ENCODE measurements around the gene LYST. TPM values are rescaled to one million over a fixed set of nuclear protein-coding genes. Genes with fewer than 3 reads are reported as not detected.

Gene LYST
- total RNA-seq, 1 donor from 2014 or later, result 24.5 TPM

GRCh38 chr1:235714205-235714897 is 152.4 kb downstream of the LYST start:
- Histone ChIP-seq H3K4me1 (ENCODE audit: control insufficient read depth in 3 of 3, insufficient read depth in 3 of 3, low read length in 3 of 3) (no peaks in the 10 kb centered on the region), H3K27me3 (ENCODE audit: control insufficient read depth in 3 of 3, insufficient read depth in 3 of 3, low read length in 3 of 3) (no peaks in the 10 kb centered on the region), H3K9me3 (ENCODE audit: control insufficient read depth in 3 of 3, low read length in 3 of 3) (no peaks in the 10 kb centered on the region), H3K4me3 (ENCODE audit: low read length in 3 of 3) (no peak overlapping the region), H3K27ac (ENCODE audit: low read depth, low read length) (no peak overlapping the region), H3K9ac (ENCODE audit: low read depth in 1 of 3, low read length in 3 of 3) (no peak overlapping the region), H3K36me3 (ENCODE audit: control insufficient read depth in 3 of 3, insufficient read depth in 3 of 3, low read length in 3 of 3) (peaks cover 6 to 23% (median 7%) of the 10 kb centered on the region in 3 donors)

GRCh38 chr1:235712812-235713211 is 153.9 kb downstream of the LYST start:
- H3K27ac ChIP-seq (ENCODE audit: low read depth, low read length), result no peak overlapping the region
- no peaks in the 10 kb centered on the region for H3K4me1 ChIP-seq (ENCODE audit: control insufficient read depth in 3 of 3, insufficient read depth in 3 of 3, low read length in 3 of 3)
- H3K36me3 ChIP-seq (ENCODE audit: control insufficient read depth in 3 of 3, insufficient read depth in 3 of 3, low read length in 3 of 3), result peaks cover 12 to 32% (median 18%) of the 10 kb centered on the region in 3 donors
- H3K9me3 ChIP-seq (ENCODE audit: control insufficient read depth in 3 of 3, low read length in 3 of 3), result no peaks in the 10 kb centered on the region
- no peaks in the 10 kb centered on the region for H3K27me3 ChIP-seq (ENCODE audit: control insufficient read depth in 3 of 3, insufficient read depth in 3 of 3, low read length in 3 of 3)
- H3K4me3 ChIP-seq (ENCODE audit: low read length in 3 of 3), result no peak overlapping the region
- H3K9ac ChIP-seq (ENCODE audit: low read depth in 1 of 3, low read length in 3 of 3), result no peak overlapping the region

GRCh38 chr1:235710687-235711086 is 156.0 kb downstream of the LYST start:
- Histone ChIP-seq H3K27ac (ENCODE audit: low read depth, low read length) (no peak overlapping the region), H3K9ac (ENCODE audit: low read depth in 1 of 3, low read length in 3 of 3) (no peak overlapping the region), H3K4me1 (ENCODE audit: control insufficient read depth in 3 of 3, insufficient read depth in 3 of 3, low read length in 3 of 3) (no peaks in the 10 kb centered on the region), H3K36me3 (ENCODE audit: control insufficient read depth in 3 of 3, insufficient read depth in 3 of 3, low read length in 3 of 3) (peaks cover 12 to 29% (median 18%) of the 10 kb centered on the region in 3 donors), H3K27me3 (ENCODE audit: control insufficient read depth in 3 of 3, insufficient read depth in 3 of 3, low read length in 3 of 3) (no peaks in the 10 kb centered on the region), H3K4me3 (ENCODE audit: low read length in 3 of 3) (no peak overlapping the region), H3K9me3 (ENCODE audit: control insufficient read depth in 3 of 3, low read length in 3 of 3) (no peaks in the 10 kb centered on the region)

- Histone ChIP-seq H3K36me3 (ENCODE audit: control insufficient read depth in 3 of 3, insufficient read depth in 3 of 3, low read length in 3 of 3) (peaks cover 7 to 23% (median 18%) of the 10 kb centered on the region in 3 donors), H3K9ac (ENCODE audit: low read depth in 1 of 3, low read length in 3 of 3) (no peak overlapping the region), H3K4me1 (ENCODE audit: control insufficient read depth in 3 of 3, insufficient read depth in 3 of 3, low read length in 3 of 3) (no peaks in the 10 kb centered on the region), H3K27me3 (ENCODE audit: control insufficient read depth in 3 of 3, insufficient read depth in 3 of 3, low read length in 3 of 3) (no peaks in the 10 kb centered on the region), H3K9me3 (ENCODE audit: control insufficient read depth in 3 of 3, low read length in 3 of 3) (no peaks in the 10 kb centered on the region), H3K27ac (ENCODE audit: low read depth, low read length) (no peak overlapping the region), H3K4me3 (ENCODE audit: low read length in 3 of 3) (no peak overlapping the region)
These were observed 157.7 kb downstream of the LYST start for GRCh38 chr1:235709018-235709417.

GRCh38 chr1:235708390-235708962 is 158.2 kb downstream of the LYST start:
- Histone ChIP-seq H3K4me3 (ENCODE audit: low read length in 3 of 3) (no peak overlapping the region), H3K9me3 (ENCODE audit: control insufficient read depth in 3 of 3, low read length in 3 of 3) (no peaks in the 10 kb centered on the region), H3K4me1 (ENCODE audit: control insufficient read depth in 3 of 3, insufficient read depth in 3 of 3, low read length in 3 of 3) (no peaks in the 10 kb centered on the region), H3K27ac (ENCODE audit: low read depth, low read length) (no peak overlapping the region), H3K9ac (ENCODE audit: low read depth in 1 of 3, low read length in 3 of 3) (no peak overlapping the region), H3K36me3 (ENCODE audit: control insufficient read depth in 3 of 3, insufficient read depth in 3 of 3, low read length in 3 of 3) (peaks cover 6 to 25% (median 18%) of the 10 kb centered on the region in 3 donors), H3K27me3 (ENCODE audit: control insufficient read depth in 3 of 3, insufficient read depth in 3 of 3, low read length in 3 of 3) (no peaks in the 10 kb centered on the region)

GRCh38 chr1:235703506-235703905 is 163.2 kb downstream of the LYST start:
- no peaks in the 10 kb centered on the region for H3K9me3 ChIP-seq (ENCODE audit: control insufficient read depth in 3 of 3, low read length in 3 of 3)
- no peaks in the 10 kb centered on the region for H3K27me3 ChIP-seq (ENCODE audit: control insufficient read depth in 3 of 3, insufficient read depth in 3 of 3, low read length in 3 of 3)
- no peak overlapping the region for H3K9ac ChIP-seq (ENCODE audit: low read depth in 1 of 3, low read length in 3 of 3)
- H3K27ac ChIP-seq (ENCODE audit: low read depth, low read length), result no peak overlapping the region
- H3K4me1 ChIP-seq (ENCODE audit: control insufficient read depth in 3 of 3, insufficient read depth in 3 of 3, low read length in 3 of 3), result no peaks in the 10 kb centered on the region
- no peak overlapping the region for H3K4me3 ChIP-seq (ENCODE audit: low read length in 3 of 3)
- peaks cover 3 to 28% (median 9%) of the 10 kb centered on the region in 3 donors for H3K36me3 ChIP-seq (ENCODE audit: control insufficient read depth in 3 of 3, insufficient read depth in 3 of 3, low read length in 3 of 3)

- no peak overlapping the region for H3K27ac ChIP-seq (ENCODE audit: low read depth, low read length)
- H3K27me3 ChIP-seq (ENCODE audit: control insufficient read depth in 3 of 3, insufficient read depth in 3 of 3, low read length in 3 of 3), result no peaks in the 10 kb centered on the region
- H3K4me1 ChIP-seq (ENCODE audit: control insufficient read depth in 3 of 3, insufficient read depth in 3 of 3, low read length in 3 of 3), result no peaks in the 10 kb centered on the region
- no peaks in the 10 kb centered on the region for H3K9me3 ChIP-seq (ENCODE audit: control insufficient read depth in 3 of 3, low read length in 3 of 3)
- H3K36me3 ChIP-seq (ENCODE audit: control insufficient read depth in 3 of 3, insufficient read depth in 3 of 3, low read length in 3 of 3), result peaks cover 0 to 22% (median 6%) of the 10 kb centered on the region in 3 donors
- no peak overlapping the region for H3K9ac ChIP-seq (ENCODE audit: low read depth in 1 of 3, low read length in 3 of 3)
- H3K4me3 ChIP-seq (ENCODE audit: low read length in 3 of 3), result no peak overlapping the region
These were observed 164.3 kb downstream of the LYST start for GRCh38 chr1:235702412-235702811.

GRCh38 chr1:235697508-235697907 is 169.2 kb downstream of the LYST start:
- no peak overlapping the region for H3K4me3 ChIP-seq (ENCODE audit: low read length in 3 of 3)
- no peaks in the 10 kb centered on the region for H3K27me3 ChIP-seq (ENCODE audit: control insufficient read depth in 3 of 3, insufficient read depth in 3 of 3, low read length in 3 of 3)
- H3K27ac ChIP-seq (ENCODE audit: low read depth, low read length), result no peak overlapping the region
- no peaks in the 10 kb centered on the region for H3K9me3 ChIP-seq (ENCODE audit: control insufficient read depth in 3 of 3, low read length in 3 of 3)
- H3K36me3 ChIP-seq (ENCODE audit: control insufficient read depth in 3 of 3, insufficient read depth in 3 of 3, low read length in 3 of 3), result peaks cover 6 to 35% (median 29%) of the 10 kb centered on the region in 3 donors
- no peaks in the 10 kb centered on the region for H3K4me1 ChIP-seq (ENCODE audit: control insufficient read depth in 3 of 3, insufficient read depth in 3 of 3, low read length in 3 of 3)
- H3K9ac ChIP-seq (ENCODE audit: low read depth in 1 of 3, low read length in 3 of 3), result no peak overlapping the region

GRCh38 chr1:235689356-235689755 is 177.3 kb downstream of the LYST start:
- Histone ChIP-seq H3K36me3 (ENCODE audit: control insufficient read depth in 3 of 3, insufficient read depth in 3 of 3, low read length in 3 of 3) (peaks cover 3 to 24% (median 13%) of the 10 kb centered on the region in 3 donors), H3K9me3 (ENCODE audit: control insufficient read depth in 3 of 3, low read length in 3 of 3) (no peaks in the 10 kb centered on the region), H3K9ac (ENCODE audit: low read depth in 1 of 3, low read length in 3 of 3) (no peak overlapping the region), H3K4me1 (ENCODE audit: control insufficient read depth in 3 of 3, insufficient read depth in 3 of 3, low read length in 3 of 3) (no peaks in the 10 kb centered on the region), H3K27ac (ENCODE audit: low read depth, low read length) (no peak overlapping the region), H3K27me3 (ENCODE audit: control insufficient read depth in 3 of 3, insufficient read depth in 3 of 3, low read length in 3 of 3) (no peaks in the 10 kb centered on the region), H3K4me3 (ENCODE audit: low read length in 3 of 3) (no peak overlapping the region)

- H3K4me1 ChIP-seq (ENCODE audit: control insufficient read depth in 3 of 3, insufficient read depth in 3 of 3, low read length in 3 of 3), result no peaks in the 10 kb centered on the region
- no peaks in the 10 kb centered on the region for H3K27me3 ChIP-seq (ENCODE audit: control insufficient read depth in 3 of 3, insufficient read depth in 3 of 3, low read length in 3 of 3)
- H3K36me3 ChIP-seq (ENCODE audit: control insufficient read depth in 3 of 3, insufficient read depth in 3 of 3, low read length in 3 of 3), result peaks cover 3 to 22% (median 10%) of the 10 kb centered on the region in 3 donors
- H3K9ac ChIP-seq (ENCODE audit: low read depth in 1 of 3, low read length in 3 of 3), result no peak overlapping the region
- H3K4me3 ChIP-seq (ENCODE audit: low read length in 3 of 3), result no peak overlapping the region
- H3K27ac ChIP-seq (ENCODE audit: low read depth, low read length), result no peak overlapping the region
- no peaks in the 10 kb centered on the region for H3K9me3 ChIP-seq (ENCODE audit: control insufficient read depth in 3 of 3, low read length in 3 of 3)
These were observed 178.6 kb downstream of the LYST start for GRCh38 chr1:235688096-235688495.

Measured in skeletal muscle tissue (tissue), 4 donors.